Forelimb muscle (tissue), 1 donor: ENCODE results near the gene GMPPB. TPM values are rescaled to one million over a fixed set of nuclear protein-coding genes. Genes with fewer than 3 reads are reported as not detected.
"Not testable (repeated sequence)": the region's sequence is repeated elsewhere in the genome, so short reads cannot be mapped to it uniquely, and the experiment has no call there.

Experiments
- DNase-seq: peaks from one replicate; pipeline ENCODE4 v3.0.0-alpha.2; 2013; ENCODE audit warnings: low read depth
- polyA plus RNA-seq: library from polyadenylated mRNA; unstranded; fragments of 120-200 nt; gene quantifications from one replicate; pipeline ENCODE4 v1.2.1, GENCODE V29; 2013; ENCODE audit not compliant: insufficient read length

GMPPB gene
- 10.8 TPM for polyA plus RNA-seq

DNA sequence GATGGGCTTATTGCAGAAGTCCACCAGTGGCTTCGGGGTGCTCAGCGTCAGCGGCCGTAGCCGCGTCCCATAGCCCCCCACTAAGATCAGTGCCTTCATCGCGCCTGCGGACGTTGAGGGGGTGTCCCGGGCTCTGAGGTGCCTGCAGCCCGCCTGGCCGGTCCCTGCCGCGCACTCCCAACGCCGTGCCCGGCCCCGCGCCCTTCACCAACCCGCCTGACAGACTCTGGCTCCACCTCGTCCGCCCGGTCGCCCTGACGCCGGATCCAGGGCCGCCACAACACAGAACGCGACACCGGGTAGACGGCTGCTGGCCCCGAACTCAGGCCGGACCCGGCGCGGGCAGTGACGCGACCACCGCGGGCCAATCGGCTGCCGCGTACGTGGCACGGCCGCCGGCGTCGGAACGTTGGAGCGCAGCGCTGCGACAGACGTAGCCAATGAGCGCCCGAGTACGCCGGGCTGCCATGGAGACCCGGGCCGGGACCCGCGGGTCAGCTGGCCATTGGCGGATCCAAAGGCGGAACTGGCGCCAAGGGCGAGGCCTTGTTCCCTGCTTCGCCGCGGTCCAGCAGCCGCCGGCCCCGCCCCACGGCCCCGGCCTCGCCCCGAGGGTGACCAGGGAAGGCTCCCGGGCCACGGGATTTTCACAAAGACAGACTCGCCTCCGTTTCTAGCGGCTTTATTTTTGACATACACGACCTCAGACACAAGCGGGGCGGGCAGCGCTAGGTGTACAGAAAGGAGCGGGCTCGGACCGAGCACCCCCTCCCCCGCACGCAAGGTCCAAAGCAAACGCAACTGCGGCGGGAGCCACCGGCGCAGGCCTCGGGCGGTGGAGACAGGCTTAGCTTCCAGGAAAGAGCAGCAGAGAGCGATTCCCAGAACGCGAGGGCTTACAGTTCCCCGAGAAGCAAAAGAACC, at the start of gene GMPPB:
Gene GMPPB (minus strand): TSS at position 324 of the 924 bp plus-strand sequence. CDS start 225 bp downstream, at position 99.
- DNase-seq = peak; percentile 93

DNA sequence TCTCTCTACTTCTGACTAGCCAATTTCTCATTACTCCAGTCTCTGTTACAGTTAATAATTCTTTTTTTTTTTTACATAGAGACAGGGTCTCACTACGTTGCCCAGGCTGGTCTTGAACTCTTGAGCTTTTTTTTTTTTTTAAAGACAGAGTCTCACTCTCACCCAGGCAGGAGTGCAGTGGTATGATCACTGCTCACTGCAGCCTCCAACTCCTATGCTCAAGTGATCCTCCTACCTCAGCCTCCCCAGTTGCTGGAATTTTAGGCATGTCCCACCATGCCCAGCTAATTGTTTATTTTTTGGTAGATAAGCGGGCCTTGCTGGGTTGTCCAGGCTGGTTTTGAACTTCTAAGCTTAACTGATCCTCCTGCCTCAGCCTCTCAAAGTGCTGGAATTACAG, 49.0 kb upstream of the GMPPB start:
- no peak for DNase-seq

- DNase-seq = no peak
Measured at GRCh38 chr3:49771340-49771938, 47.7 kb upstream of the GMPPB start.

GRCh38 chr3:49769926-49770325, 46.2 kb upstream of the GMPPB start:
- DNase-seq = no peak

DNA sequence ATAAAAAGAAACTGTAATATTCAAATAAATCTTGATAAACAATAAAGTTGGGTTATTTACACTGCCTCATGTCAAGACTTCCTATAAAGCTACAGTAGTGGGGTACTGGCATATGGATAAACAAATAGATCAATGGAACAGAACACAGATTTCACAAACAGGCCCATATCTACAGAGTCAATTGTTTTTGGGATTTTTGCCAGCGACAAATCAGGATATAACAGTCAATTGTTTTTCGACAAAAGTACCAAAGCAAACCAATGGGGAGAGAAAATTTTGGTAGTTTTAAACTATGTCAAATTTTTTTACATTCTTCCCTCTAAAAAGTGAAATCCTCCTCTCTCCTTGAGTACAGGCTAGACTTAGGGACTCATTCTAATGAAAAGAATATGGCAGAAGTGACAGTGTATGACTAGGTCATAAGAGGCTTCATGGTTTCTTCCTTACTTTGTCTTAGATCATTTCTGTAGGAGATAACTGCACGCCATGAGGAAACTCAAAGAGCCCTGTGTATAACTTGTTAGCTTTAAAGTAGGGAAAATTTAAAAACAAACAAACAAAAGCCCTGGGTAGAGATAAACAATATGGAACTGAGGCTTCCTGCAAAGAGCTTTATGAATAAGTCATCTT, 45.6 kb upstream of the GMPPB start:
- no peak for DNase-seq

DNA sequence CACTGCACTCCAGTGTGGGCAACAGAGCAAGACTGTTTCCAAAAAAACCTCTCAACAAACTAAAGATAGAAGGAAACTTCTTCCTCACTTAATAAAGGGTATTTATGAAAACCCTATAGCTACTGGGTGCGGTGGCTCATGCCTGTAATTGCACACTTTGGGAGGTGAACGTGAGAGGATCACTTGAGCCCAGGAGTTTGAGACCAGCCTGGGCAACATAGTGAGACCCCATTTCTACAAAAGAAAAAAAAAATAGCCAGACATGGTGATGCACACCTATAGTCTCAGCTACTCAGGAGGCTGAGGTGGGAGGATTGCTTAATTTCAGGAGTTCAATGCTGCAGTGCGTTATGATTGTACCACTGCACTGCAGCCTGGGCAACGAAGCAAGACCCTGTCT, 40.2 kb upstream of the GMPPB start:
- DNase-seq = no peak

- no peak for DNase-seq
Measured at GRCh38 chr3:49761661-49762060, 37.9 kb upstream of the GMPPB start.

- no peak for DNase-seq
Measured at GRCh38 chr3:49759226-49759625, 35.5 kb upstream of the GMPPB start.

- DNase-seq = no peak
Measured at GRCh38 chr3:49757197-49757596, 33.4 kb upstream of the GMPPB start.

- DNase-seq = no peak
Measured at GRCh38 chr3:49756036-49756435, 32.3 kb upstream of the GMPPB start.

DNA sequence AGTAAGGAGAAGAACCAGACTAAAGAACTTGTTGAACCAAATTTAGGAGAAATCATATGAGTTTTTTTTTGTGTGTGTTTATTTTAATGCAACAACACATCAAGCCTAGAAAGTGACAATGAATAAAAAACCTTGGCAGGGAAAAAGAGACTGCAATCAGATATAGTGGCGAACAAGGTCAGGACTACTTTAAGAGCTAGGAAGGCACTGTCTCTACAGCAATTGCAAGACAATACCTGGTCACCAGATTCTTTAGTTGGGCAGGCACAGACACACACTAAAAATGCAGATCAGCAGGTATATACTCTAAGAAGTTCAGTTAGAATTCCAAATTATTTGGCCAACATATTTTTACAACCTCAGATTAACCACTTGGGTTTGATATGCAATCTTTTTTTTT, 30.8 kb upstream of the GMPPB start:
- no peak for DNase-seq

- no peak for DNase-seq
Measured at GRCh38 chr3:49751501-49751900, 27.8 kb upstream of the GMPPB start.

- no peak for DNase-seq
Measured at GRCh38 chr3:49750056-49750455, 26.3 kb upstream of the GMPPB start.

DNA sequence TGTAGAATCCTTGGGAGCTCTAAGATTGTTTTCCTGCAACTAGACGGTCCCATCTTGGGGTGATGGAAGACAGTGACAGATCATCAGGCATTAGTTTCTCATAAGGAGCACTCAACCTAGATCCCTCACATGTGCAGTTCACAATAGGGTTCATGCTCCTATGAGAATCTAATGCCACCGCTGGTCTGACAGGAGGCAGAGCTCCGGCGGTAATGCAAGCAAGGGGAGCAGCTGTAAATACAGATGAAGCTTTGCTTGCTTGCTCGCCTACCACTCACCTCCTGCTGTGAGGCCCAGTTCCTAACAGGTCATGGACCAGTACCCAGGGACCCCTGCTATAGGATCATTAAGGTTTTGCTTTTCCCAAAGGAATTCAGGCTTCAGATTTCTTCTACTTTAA, 25.1 kb upstream of the GMPPB start:
- DNase-seq = not testable (repeated sequence)

DNA sequence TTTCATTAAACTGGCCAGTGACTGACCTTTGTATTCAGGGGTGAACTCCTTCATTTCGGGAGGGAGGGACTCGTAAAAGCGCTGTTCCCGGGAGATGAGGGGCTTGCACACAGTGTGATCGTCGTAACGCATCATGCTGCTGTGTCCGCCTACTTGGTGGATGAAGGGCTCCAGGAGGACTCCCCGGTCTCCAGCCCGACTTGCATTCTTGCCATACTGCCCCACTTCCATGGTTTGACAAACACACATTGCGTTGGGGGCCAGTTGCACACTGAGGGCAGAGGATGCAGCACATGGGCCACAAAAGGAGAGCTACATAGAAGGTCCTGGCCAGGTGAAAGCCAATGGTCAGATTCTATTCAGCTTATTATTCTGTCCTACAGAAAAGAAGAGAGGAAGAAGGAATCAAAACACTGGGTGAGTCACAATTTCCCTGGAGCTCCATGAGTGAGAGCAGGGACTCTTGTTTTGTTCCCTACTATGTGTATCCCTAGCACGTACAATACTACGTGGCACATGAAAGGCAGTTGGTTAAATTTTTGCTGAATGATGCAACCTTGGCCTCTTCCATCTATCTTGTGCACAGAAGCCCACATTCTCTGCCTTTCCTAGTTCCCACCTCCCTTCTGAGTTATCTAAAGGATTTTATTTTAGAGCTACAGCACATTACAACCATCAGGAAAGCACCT, 24.2 kb upstream of the GMPPB start:
- no peak for DNase-seq

- DNase-seq = no peak
Measured at GRCh38 chr3:49745986-49746385, 22.2 kb upstream of the GMPPB start.

- DNase-seq = no peak
Measured at GRCh38 chr3:49740427-49740826, 16.7 kb upstream of the GMPPB start.

- DNase-seq = no peak
Measured at GRCh38 chr3:49738067-49738713, 14.4 kb upstream of the GMPPB start.

- no peak for DNase-seq
Measured at GRCh38 chr3:49734752-49735151, 11.0 kb upstream of the GMPPB start.

- no peak for DNase-seq
Measured at GRCh38 chr3:49733551-49733950, 9.8 kb upstream of the GMPPB start.

DNA sequence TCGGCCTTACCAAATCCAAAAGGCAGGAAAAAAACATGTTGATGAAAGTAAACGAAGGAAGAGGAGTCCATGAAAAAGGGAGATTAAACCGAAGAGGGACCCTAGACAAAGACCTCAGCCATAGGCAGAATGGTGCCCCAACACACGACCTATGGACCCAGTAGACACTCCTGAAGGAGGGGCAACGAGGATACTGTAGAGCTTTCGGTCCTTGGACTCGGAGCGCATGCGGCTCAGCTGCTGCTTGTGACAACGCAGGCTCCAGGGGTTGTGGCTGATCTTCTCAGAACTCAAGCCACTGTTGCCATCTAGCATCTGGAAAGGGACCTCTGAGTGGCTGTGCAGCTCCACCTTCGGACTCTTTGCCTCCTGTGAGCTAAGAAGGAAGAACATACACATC, 8.8 kb upstream of the GMPPB start:
- no peak for DNase-seq
